GM18907 (cell line): ENCODE results near the gene TNRC6B.

ENCODE experiments used
- ATAC-seq: cut with Tn5 transposase; IDR thresholded peaks from one replicate; pipeline ENCODE4 v1.9.1; 2021; ENCODE audit warnings: mild to moderate bottlenecking, moderate library complexity; ENCODE audit not compliant: unreplicated experiment

Gene TNRC6B

GRCh38 chr22:40322818-40323447, 145.2 kb downstream of the TNRC6B start:
- no peak for ATAC-seq

DNA sequence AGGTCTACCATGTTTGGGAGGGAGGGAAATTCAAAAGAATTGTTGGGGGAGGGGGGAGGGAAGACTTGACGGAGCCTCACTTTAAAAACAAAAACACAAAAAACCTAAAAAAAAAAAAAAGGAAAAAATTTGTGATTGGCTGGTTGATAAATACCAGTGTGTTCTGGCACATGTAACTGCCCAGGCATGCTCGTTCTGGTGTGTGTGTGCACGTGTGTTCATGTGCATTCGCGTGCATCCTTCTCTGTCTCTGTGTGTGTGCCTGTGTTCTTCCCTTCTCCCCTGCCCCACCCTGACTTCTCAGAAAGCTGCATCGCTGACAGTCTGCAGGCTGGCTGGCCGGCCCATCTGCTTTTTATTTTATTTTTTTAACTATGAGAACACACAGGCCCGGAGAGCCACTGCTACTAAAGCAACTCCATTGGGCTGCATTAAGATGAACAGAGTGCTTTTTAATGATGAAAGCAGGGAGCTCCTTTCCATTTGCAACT, 146.0 kb downstream of the TNRC6B start:
- ATAC-seq: no peak

DNA sequence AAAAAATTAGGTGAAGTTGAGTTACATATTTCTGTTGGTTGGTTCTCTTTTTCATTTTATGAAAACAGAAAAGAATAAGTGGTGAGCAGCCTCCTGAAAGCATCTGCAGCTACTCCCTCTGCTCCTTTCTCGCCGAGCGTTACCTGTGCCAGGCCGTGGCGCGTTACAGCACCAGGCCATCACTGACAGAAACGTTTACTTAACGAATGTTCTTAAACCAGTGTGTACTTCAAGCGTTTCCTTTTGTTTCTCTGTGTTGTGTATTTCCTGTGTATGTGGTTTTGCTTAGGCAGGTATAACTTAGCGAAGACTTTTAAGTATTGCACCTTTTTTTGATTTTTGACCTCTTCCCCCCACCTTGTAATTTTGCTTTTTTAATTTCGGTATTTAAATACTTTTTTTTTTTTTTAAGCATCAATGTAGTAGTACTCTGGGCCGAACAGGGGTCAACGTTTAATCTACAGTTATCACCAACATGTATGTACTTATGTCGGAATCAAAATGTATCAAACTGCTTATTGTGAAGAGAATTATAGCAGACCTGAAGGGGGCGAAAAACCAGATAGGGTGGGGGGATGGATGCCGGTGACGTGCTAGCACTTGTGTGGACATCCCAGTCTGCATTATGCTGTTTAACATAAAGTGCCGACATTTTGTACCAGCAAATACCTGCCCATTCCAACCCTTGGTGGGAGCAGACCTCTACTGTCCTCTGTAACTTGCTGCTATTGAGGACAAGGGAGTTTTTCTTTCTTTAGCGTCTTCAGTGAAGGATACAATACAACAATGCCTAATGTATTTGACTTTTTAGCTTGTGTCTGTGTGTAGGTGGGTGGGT, 147.0 kb downstream of the TNRC6B start:
- no peak for ATAC-seq

GRCh38 chr22:40325315-40325714, 147.6 kb downstream of the TNRC6B start:
- no peak for ATAC-seq

GRCh38 chr22:40326905-40327735, 149.4 kb downstream of the TNRC6B start:
- ATAC-seq: no peak

DNA sequence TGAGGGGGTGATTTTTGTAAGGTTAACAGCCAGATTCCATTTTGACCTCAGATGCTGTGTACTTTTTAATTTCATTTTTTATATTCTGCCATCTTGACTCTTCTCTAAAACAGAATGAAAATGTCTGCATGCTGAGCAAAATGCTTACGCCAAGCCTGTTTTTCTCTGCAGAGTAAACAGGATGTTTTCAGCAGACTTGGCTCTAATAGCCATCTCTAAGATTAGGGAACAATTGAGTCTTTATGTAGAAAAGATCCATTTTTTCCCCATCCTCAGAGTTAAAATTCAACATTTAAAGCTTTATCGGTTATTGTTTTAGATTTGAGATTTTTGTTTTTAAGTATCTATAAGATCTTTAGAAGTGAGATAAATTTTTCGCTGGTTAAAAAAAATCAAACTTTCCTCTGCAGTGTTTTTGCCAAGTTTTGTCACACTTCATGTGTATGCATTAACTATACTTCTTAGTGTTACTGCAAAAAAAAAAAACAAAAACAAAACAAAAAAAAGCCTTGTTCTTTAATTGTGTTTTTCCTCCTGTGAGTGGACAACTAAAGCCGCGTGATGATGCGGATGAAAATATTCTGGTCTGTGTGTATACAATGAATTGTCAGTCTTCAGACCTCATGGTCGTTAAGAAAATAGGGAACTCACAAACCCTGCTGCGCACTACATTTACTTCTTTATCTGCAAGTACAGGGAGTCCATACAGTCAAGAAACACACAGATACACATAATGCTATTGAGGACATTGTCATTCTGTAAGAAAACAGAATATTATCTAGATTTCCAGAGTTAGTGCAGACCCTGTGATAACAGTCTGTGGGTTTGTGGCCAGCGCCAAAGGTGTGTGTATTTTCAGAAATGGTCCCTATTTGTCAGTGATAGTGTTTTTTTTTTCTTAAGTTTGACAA, 151.1 kb downstream of the TNRC6B start:
- ATAC-seq: no peak

GRCh38 chr22:40329466-40329865, 151.7 kb downstream of the TNRC6B start:
- ATAC-seq: no peak

DNA sequence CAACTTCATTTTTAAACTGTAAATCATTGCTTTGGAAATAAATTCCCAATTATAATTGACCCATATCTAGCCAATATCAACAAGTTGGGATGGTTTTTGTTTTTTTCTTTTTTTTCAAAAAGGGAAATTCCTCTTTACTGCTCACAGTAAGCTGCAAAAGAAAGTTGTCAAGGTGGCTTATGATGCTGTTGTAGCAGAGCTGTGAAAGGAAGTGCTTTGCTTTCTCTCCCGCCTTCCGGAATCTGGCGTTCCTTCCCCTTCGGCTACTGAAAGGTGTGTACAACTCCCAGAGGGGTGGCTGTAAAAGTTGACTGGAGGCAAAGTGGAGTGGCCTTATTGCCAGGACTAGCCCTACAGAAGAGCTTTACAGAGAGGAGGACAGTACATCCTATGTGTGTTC, 152.4 kb downstream of the TNRC6B start:
- no peak for ATAC-seq

DNA sequence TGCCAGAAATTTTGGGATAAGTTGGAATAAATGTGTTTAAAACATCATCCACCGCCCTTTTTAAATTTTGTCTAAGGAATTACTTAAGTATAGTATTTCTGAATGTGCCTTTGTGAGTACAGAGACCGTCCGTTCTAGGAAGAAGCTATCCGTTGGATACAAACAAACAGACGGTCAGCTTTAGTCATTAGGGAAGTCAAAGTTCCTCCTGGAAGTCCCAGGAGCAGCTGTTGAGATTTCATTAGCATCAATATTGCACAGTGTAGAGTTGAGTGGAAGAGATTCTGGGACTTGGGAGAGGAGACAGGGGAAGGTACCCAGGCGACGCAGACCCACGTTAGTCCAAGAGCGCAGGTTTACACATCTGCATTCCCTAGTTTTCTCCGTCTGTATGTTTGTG, 152.9 kb downstream of the TNRC6B start:
- no peak for ATAC-seq

GRCh38 chr22:40331706-40332105, 154.0 kb downstream of the TNRC6B start:
- ATAC-seq: no peak

GRCh38 chr22:40332319-40332781, 154.6 kb downstream of the TNRC6B start:
- no peak for ATAC-seq

GRCh38 chr22:40334060-40334459, 156.3 kb downstream of the TNRC6B start:
- ATAC-seq: no peak

- ATAC-seq: no peak
Observed at GRCh38 chr22:40334899-40335298, 157.2 kb downstream of the TNRC6B start.

GRCh38 chr22:40335358-40335757, 157.6 kb downstream of the TNRC6B start:
- no peak for ATAC-seq

DNA sequence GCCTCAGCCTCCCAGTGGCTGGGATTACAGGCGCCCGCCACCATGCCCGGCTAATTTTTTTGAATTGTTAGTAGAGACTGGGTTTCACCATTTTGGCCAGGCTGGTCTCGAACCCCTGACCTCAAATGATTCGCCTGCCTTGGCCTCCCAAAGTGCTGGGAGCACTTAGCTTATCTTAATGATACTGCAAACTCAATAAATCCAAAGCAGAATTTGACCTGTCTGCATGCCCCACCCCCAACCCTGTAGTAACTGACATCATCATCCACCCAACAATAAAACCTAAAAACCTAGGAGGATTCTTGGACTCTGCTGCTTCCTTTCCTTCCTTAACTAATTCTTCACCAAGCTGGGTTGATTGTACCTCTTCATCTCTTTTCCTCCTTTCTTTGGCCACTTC, 162.3 kb downstream of the TNRC6B start:
- ATAC-seq: no peak

DNA sequence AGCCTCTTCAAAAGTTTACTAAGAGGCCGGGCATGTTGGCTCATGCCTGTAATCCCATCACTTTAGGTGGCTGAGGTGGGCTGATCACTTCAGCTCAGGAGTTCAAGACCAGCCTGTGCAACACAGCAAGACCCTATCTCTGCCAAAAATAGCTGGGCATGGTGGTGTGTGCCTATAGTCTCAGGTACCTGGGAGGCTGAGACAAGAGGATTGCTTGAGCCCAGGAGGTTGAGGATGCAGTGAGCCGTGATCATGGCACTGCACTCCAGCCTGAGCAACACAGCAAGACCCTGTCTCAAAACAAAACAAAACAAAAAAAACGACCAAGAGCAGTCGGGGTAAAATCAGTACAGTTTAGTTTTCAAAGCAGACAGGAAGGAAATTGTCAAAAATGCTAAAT, 163.9 kb downstream of the TNRC6B start:
- no peak for ATAC-seq

- no peak for ATAC-seq
Observed at GRCh38 chr22:40342521-40342920, 164.8 kb downstream of the TNRC6B start.

DNA sequence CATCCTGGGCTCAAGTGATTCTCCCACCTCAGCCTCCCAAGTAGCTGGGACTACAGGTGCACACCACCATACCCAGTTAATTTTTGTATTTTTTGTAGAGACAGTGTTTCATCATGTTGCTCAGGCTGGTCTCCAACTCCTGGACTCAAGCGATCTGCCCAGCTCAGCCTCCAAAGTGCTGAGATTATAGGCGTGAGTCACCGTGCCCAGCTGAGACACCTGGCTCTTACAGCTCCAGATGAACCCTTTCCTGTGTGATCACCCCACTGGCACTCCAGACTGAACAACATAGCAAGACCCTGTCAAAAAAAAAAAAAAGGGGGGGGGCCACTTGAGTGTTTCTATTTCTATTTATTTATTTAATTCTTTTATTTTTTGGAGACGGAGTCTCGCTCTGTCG, 167.5 kb downstream of the TNRC6B start:
- ATAC-seq: no peak

GRCh38 chr22:40345815-40346184, 168.1 kb downstream of the TNRC6B start:
- ATAC-seq: peak; percentile 16
